Measurements from ENCODE around the gene CREB3L1. TPM values are rescaled to one million over a fixed set of nuclear protein-coding genes. Genes with fewer than 3 reads are reported as not detected.
A peak's percentile ranks its signal among the peaks of the same experiment; 100 is the strongest.

Gene CREB3L1
- total RNA-seq, 1 donor: 0.10 TPM

DNA sequence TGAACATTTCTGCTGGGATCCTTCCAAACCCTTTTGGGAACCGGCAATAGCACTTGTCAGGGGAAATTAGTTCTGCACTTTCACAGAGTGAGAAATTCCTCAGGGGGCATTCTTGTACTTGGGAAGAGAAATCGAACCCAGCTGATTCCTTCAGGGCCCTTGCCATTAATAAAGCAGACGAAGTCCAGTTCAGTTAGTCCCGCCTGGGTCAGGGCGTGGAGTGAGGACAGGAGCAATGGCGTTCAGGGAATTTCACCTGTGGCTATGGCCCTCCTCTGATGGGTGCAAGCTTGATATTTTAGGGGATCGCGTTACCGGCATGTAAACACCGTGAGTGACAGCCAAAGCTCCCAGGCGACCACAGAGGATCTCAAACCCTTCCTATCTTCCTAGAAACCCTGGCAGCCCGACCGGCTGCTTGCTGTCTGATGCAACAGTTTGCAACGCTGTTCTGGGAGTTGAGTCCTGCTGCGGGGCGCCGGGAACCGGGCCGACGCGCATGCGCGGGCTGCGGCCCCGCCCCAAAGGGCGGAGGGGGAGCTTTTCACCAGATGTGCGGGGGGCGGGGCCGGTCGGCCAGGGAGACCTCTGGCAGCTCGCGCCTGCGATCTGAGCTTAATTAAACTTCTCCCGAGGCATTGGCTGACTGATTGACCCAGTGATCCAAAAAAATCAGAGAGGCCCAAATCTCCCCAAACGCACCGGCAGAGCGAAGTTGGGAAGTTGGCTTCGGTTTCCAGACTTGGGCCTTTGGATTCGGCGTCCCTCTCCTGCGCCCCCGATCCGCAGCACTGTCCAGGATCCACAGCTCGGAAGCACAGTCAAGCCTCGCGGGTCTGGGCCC, 34.3 kb upstream of the CREB3L1 start:
- Histone ChIP-seq H3K9me3 (ENCODE audit: low read depth, low read length) (no peaks in the 10 kb centered on the region), H3K4me1 (ENCODE audit: insufficient read depth, low read length) (peaks cover 28% of the 10 kb centered on the region), H3K27me3 (ENCODE audit: insufficient read depth, low read length) (peaks cover 8% of the 10 kb centered on the region), H3K4me3 (ENCODE audit: low read length) (peak overlapping the region; percentile 41)

DNA sequence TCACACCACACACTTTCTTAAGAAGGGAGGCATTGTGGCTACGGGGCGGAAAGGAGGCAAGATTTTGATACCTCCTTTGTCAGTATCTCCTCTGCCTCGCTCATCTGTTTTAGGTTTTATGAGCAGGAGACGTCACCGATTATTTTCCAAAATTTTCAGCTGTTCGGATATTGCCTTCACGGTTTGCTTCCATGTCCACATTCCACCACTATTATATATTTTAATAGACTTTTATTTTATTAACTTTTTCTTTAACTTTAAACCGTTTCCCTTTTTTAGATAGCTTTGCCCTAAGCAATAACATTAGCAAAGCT, 33.7 kb upstream of the CREB3L1 start:
- no peaks in the 10 kb centered on the region for H3K9me3 ChIP-seq (ENCODE audit: low read depth, low read length)
- H3K27me3 ChIP-seq (ENCODE audit: insufficient read depth, low read length): peaks cover 2% of the 10 kb centered on the region
- H3K4me1 ChIP-seq (ENCODE audit: insufficient read depth, low read length): peaks cover 22% of the 10 kb centered on the region
- H3K4me3 ChIP-seq (ENCODE audit: low read length): peak overlapping the region; percentile 41

DNA sequence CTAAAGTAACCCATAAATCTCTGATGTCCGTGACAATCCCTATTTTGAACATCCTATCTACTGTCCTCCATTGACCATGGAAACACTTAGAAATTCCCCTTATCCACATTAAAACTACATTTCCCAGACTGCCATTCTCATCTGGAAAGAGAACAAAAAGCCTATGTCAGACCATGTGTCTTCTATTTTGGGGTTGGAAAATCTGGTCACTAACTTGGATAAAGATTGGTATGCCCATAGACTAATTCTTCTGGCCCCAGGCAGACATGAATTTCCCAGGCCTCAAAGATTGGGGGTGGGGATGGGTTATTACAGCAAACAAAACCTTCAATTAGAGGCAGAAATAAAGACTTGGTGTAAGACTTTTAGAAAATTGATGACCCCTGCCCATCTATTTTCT, 30.9 kb upstream of the CREB3L1 start:
- no peak overlapping the region for H3K4me3 ChIP-seq (ENCODE audit: low read length)
- peaks cover 12% of the 10 kb centered on the region for H3K4me1 ChIP-seq (ENCODE audit: insufficient read depth, low read length)
- no peaks in the 10 kb centered on the region for H3K27me3 ChIP-seq (ENCODE audit: insufficient read depth, low read length)
- H3K9me3 ChIP-seq (ENCODE audit: low read depth, low read length): no peaks in the 10 kb centered on the region

DNA sequence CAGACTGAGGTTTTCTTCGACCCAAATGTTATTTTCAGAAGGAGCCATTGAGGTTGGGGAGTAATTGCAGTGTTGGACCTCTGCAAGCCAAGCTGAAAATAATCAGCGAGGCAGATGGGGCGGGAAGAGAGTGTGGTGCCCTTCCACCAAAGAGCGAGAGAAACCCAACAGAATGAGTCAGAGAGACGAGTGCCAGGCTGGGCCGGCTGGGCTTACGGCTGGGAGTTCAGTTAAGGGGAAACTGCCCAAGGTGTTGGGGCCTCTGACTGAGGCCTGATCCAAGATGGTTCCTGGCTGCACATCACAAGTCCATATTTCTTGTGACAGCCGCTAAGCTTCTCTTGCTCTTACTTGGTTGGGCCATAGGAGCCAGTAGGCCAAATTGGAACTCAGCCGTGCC, 30.4 kb upstream of the CREB3L1 start:
- no peaks in the 10 kb centered on the region for H3K27me3 ChIP-seq (ENCODE audit: insufficient read depth, low read length)
- no peaks in the 10 kb centered on the region for H3K9me3 ChIP-seq (ENCODE audit: low read depth, low read length)
- peaks cover 12% of the 10 kb centered on the region for H3K4me1 ChIP-seq (ENCODE audit: insufficient read depth, low read length)
- H3K4me3 ChIP-seq (ENCODE audit: low read length): no peak overlapping the region

DNA sequence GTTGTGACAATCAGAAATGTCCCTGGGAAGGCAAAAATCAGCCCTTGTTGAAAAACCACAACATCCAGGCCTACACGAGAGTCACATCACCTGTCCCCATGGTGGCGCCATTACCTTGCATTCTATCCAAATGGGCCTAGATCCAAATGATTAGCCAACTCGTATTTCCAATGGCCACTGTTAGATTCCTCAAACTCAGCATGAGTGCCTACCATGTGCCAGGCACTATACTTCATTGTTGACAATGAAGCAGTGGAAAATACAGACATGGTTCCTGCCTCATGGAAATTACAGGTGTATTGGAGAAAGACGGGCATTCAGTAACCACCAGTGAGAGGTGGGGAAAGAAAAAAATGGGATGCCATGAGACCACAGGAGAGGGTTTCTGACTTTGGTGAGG, 29.8 kb upstream of the CREB3L1 start:
- H3K4me3 ChIP-seq (ENCODE audit: low read length): no peak overlapping the region
- peaks cover 11% of the 10 kb centered on the region for H3K4me1 ChIP-seq (ENCODE audit: insufficient read depth, low read length)
- no peaks in the 10 kb centered on the region for H3K27me3 ChIP-seq (ENCODE audit: insufficient read depth, low read length)
- H3K9me3 ChIP-seq (ENCODE audit: low read depth, low read length): no peaks in the 10 kb centered on the region

DNA sequence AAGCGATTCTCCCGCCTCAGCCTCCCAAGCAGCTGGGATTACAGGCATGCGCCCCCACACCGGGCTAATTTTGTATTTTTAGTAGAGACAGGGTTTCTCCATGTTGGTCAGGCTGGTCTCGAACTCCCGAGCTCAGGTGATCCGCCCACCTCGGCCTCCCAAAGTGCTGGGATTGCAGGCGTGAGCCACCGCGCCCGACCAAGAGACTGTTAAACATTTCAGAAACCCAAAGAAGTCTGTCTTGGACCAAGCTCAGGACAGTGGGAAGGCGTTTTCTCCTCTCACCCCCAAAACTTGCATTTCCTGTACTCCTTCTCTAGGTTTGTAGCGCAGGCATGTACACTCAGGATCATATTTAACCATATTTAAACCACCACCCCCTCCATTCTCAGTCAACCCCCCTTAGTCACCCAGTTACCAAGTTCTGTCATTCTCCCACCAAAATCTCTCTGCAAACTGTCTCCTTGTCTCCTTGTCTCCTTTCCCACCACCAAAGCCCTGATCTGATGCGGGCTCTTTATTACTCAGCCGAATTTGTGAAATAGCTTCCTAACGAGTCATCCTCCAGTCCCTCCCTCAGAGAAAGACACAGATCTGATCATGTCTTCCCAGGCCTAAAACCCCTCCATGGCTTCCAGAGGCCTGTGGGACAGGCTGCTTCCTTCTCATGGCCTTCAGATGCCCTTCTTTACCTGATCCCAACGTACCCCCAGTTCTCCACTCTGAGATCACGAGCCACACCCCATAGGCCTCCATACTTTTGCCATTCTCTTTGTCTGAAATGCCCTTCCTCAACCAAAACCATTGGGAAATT, 29.0 kb upstream of the CREB3L1 start:
- Histone ChIP-seq H3K4me3 (ENCODE audit: low read length) (no peak overlapping the region), H3K4me1 (ENCODE audit: insufficient read depth, low read length) (peaks cover 3% of the 10 kb centered on the region), H3K9me3 (ENCODE audit: low read depth, low read length) (no peaks in the 10 kb centered on the region), H3K27me3 (ENCODE audit: insufficient read depth, low read length) (no peaks in the 10 kb centered on the region)

DNA sequence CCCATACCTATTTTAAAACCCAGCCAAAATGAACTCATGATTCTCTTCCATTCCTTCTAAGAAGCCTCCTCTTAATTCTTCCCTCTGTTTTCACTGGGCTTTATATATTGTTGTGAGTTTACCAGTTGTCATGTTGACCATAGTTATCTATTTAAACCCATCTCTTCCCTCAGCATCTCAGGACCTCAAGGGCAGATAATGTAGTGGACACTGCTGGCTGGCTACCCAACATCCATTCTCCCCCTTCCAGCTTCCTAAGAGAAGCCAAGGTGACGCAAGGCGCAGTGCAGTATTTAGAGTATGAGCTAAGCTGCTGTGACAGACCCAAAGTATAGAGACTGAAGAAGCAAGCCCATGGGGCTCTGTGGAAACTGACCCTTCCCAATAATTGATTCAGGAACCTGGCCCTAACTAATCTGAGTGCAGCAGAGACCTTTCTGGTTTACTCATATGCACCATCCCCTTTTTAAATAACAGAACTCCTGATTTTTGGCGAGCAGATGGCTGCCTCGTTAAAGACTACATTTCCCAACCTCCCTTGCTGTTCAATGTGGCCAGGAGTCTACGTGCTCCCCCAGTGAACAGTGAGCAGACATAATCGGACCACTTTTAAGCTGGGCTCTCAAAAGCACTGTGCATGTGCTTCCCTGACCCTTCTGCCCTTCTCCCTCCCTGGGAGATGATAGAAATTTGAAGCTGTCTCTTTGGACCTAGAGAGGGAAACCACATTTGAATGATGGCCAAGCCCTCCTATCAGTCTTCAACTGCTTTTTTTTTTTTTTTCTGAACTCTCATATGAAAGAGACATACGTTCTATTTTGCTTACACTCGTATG, 28.1 kb upstream of the CREB3L1 start:
- Histone ChIP-seq H3K9me3 (ENCODE audit: low read depth, low read length) (no peaks in the 10 kb centered on the region), H3K27me3 (ENCODE audit: insufficient read depth, low read length) (no peaks in the 10 kb centered on the region), H3K4me1 (ENCODE audit: insufficient read depth, low read length) (no peaks in the 10 kb centered on the region), H3K4me3 (ENCODE audit: low read length) (no peak overlapping the region)

DNA sequence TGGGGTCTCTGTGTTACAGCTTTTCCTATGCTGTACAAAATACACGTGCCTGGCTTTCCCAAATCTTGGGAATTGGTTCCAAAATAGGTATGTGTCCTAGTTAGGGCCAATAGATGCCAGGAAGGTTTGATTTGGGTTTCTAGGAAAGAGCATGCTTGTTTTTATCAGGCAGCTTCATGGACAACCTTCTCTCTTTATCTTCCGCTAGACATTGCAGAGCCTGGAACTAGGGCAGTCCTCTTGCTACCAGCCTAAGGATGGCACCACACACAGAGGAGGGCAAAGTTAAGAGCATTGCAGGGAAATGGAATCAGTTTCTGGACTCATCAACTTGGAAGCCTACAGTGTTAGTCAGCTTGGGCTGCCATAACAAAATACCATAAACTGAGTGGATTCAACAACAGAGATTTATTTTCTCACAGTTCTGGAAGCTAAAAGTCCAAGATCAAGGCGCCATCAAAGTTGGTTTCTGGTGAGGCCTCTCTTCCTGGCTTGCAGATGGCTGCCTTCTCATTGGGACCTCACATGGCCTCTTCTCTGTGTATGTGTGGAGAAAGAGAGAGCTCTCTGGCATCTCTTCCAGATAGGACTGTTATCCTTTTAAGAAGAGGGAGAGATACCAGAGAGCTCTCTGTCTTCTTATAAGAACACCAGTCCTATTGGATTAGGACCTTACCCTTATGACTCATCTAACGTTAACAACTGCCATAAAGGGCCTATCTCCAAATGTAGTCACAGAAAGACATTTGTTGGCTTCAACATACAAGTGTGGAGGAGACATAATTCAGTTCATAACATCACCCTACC, 27.3 kb upstream of the CREB3L1 start:
- H3K27me3 ChIP-seq (ENCODE audit: insufficient read depth, low read length): no peaks in the 10 kb centered on the region
- H3K9me3 ChIP-seq (ENCODE audit: low read depth, low read length): no peaks in the 10 kb centered on the region
- H3K4me3 ChIP-seq (ENCODE audit: low read length): no peak overlapping the region
- no peaks in the 10 kb centered on the region for H3K4me1 ChIP-seq (ENCODE audit: insufficient read depth, low read length)

DNA sequence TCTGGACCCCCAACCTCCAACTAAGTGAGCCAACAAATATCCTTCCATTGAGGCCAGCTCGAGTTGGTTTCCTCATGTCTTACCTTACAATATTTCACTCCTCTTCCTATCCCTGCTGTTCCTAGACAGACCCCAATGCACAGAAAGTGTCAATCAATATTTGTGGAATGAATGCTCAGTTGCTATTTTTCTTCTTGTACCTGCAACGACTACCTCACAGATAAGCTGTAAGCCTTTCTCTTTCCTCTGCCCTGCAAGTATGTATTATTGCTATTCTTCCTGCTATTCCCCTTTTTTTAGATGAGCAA, 26.8 kb upstream of the CREB3L1 start:
- Histone ChIP-seq H3K9me3 (ENCODE audit: low read depth, low read length) (no peaks in the 10 kb centered on the region), H3K27me3 (ENCODE audit: insufficient read depth, low read length) (no peaks in the 10 kb centered on the region), H3K4me3 (ENCODE audit: low read length) (no peak overlapping the region), H3K4me1 (ENCODE audit: insufficient read depth, low read length) (no peaks in the 10 kb centered on the region)

DNA sequence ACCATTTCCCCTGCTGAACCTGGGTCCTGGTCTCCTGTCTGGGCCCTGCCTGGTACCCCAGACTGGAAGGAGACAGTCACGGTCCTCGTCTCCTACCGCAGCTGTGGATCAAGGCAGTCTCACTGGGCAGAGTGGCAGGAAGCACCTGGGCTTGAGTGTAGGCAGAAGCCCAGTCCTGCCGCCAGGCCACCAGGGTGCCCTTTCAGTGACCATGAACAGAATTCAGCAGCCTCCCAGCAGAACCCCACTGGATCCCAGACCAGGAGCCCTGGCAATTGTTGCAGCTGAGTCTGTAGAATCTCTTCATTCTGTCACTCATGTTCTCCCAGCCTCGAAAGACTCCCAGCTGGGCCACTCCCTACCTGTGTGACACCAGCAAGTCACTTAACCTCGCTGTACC, 25.5 kb upstream of the CREB3L1 start:
- Histone ChIP-seq H3K27me3 (ENCODE audit: insufficient read depth, low read length) (no peaks in the 10 kb centered on the region), H3K9me3 (ENCODE audit: low read depth, low read length) (no peaks in the 10 kb centered on the region), H3K4me1 (ENCODE audit: insufficient read depth, low read length) (no peaks in the 10 kb centered on the region), H3K4me3 (ENCODE audit: low read length) (no peak overlapping the region)

DNA sequence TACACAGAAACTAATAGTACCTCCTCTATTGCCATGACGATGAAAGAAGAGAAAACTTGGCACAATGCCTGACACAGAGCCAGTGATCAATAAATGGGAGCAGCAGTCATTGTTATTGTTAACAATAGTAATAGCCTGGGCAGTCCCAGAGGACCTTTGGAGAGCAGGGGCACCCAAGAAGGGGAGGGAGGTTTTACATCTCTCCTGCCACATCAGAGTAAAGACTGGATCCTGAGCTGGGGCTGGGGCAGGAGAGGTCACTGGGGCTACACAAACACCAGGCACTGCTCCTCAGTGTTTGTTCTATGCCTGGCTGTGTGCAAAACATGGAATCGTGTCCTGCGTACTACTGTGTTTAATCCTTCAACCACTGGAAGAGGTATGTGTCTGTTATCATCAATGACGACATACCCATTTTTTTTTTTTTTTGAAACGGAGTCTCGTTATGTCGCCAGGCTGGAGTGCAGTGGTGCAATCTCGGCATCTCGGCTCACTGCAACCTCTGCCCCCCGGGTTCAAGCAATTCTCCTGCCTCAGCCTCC, 25.0 kb upstream of the CREB3L1 start:
- Histone ChIP-seq H3K4me3 (ENCODE audit: low read length) (no peak overlapping the region), H3K27me3 (ENCODE audit: insufficient read depth, low read length) (no peaks in the 10 kb centered on the region), H3K9me3 (ENCODE audit: low read depth, low read length) (no peaks in the 10 kb centered on the region), H3K4me1 (ENCODE audit: insufficient read depth, low read length) (no peaks in the 10 kb centered on the region)

DNA sequence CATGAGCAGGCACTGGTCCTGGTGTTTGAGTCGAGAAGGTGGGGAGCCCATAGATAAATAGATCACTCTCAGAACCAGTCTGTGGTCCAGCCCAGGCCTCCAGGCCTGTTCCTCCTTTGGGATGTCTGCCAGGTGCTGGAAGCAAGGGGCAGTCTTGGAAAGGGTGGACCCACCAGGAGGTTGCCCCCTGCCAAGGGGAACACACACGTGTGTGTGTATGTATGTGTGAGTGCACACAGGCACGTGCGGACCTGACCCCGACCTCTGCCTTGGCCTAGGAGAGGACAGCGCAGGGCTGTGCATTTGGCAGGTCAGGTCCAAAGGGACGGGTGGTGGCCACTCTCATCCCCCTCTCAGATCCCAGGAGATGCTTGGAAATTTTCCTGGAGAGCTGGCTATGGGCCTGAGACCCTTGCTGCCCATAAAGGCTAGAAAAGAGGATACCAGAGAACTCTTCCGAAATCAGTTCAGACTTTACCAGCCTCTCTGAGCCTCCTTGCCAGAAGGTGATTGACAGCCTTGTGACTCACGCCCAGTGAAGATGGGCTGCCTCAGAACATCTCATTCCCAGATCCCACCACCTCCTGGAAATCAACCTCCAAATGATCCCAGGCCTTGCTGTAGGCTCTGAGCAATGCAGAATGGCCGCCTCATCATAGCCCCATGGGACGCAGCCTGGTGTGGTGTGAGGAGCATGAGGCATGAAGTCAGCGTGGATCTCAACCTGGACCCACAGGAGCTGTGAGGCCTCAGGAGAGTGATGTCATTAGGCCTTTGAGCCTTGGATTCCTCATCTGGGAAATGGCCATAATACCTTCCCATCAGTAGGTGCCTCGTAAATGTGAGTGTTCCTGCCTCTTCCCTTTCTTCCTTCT, 24.0 kb upstream of the CREB3L1 start:
- H3K4me1 ChIP-seq (ENCODE audit: insufficient read depth, low read length): no peaks in the 10 kb centered on the region
- no peaks in the 10 kb centered on the region for H3K27me3 ChIP-seq (ENCODE audit: insufficient read depth, low read length)
- H3K4me3 ChIP-seq (ENCODE audit: low read length): no peak overlapping the region
- H3K9me3 ChIP-seq (ENCODE audit: low read depth, low read length): no peaks in the 10 kb centered on the region

DNA sequence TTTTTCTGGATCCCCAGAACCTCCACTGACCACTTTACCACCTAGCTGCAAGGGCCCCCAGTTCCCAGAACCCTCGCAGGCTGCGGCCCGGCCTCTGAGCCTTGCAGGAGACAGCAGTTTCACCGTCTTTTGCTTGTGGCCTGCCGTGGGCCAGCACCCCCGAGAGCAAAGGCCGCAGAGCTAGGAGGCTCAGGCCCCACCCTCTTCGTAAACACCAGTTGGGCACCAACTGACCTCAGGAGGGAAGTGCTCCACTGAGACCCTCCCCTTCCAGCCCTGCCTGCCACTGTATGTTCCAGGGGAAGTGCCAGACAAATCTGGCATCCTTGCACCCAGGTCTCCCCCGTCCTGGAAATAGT, 23.4 kb upstream of the CREB3L1 start:
- Histone ChIP-seq H3K27me3 (ENCODE audit: insufficient read depth, low read length) (no peaks in the 10 kb centered on the region), H3K9me3 (ENCODE audit: low read depth, low read length) (no peaks in the 10 kb centered on the region), H3K4me3 (ENCODE audit: low read length) (no peak overlapping the region), H3K4me1 (ENCODE audit: insufficient read depth, low read length) (no peaks in the 10 kb centered on the region)

DNA sequence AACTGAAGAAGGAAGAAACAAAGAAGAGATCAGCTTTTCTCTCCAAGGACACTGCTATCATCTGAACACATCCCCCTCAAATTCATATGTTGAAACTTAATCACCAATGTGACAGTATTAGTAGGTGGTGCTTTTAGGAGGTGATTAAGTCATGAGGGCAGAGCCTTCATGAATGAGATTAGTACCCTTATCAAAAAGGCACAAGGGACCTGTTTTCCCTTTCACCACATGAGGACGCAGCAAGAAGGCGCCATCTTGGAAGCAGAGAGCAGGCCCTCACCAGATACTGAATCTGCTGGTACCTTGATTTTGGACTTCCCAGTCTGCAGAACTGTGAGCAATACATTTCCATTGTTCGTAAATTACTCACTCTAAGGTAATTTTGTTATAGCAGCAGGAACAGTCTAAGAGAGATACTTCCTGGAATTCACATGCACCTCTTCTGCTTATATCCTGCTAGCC, 20.9 kb upstream of the CREB3L1 start:
- Histone ChIP-seq H3K27me3 (ENCODE audit: insufficient read depth, low read length) (no peaks in the 10 kb centered on the region), H3K4me1 (ENCODE audit: insufficient read depth, low read length) (no peaks in the 10 kb centered on the region), H3K4me3 (ENCODE audit: low read length) (no peak overlapping the region), H3K9me3 (ENCODE audit: low read depth, low read length) (no peaks in the 10 kb centered on the region)
